ENCODE results near the gene SCGB1C1. TPM values are rescaled to one million over a fixed set of nuclear protein-coding genes. Genes with fewer than 3 reads are reported as not detected.

SCGB1C1 gene
- total RNA-seq, 1 experiment from 2014 or later = not detected

GRCh38 chr11:224424-224823 is 31.5 kb downstream of the SCGB1C1 start:
- ChIA-PET POLR2A (no interaction called here), RAD21 (ENCODE audit: low non-redundant PET in 1 of 2, low total read pairs in 2 of 2, uncharacterized antibody in 2 of 2, unreplicated experiment in 2 of 2) (no interaction called here), CTCF (no interaction called here)
- Histone ChIP-seq H3K9me3 (ENCODE audit: control insufficient read depth in 1 of 2, insufficient read depth in 1 of 2, low read depth in 1 of 2, low read length in 2 of 2) (no peaks in the 10 kb centered on the region), H3K36me3 (ENCODE audit: control insufficient read depth in 1 of 2, insufficient read depth in 2 of 2, low read length in 2 of 2) (no peaks in the 10 kb centered on the region), H3K4me1 (ENCODE audit: control insufficient read depth in 1 of 2, insufficient read depth in 2 of 2, low read length in 2 of 2) (no peaks in the 10 kb centered on the region), H3K27ac (ENCODE audit: low read depth, low read length) (no peak overlapping the region), H3K4me2 (ENCODE audit: low read length) (no peak overlapping the region), H3K27me3 (ENCODE audit: insufficient read depth, low read length) (no peaks in the 10 kb centered on the region), H4K20me1 (ENCODE audit: insufficient read depth) (no peaks in the 10 kb centered on the region), H2AFZ (ENCODE audit: low read depth, low read length, poor library complexity, severe bottlenecking) (no peak overlapping the region), H3K79me2 (ENCODE audit: insufficient read depth, low read length) (no peaks in the 10 kb centered on the region), H3K4me3 (replicated peaks in 1 of 2; ENCODE audit: low read depth in 1 of 2, low read length in 2 of 2) (no peak overlapping the region), H3K9ac (ENCODE audit: low read length) (no peak overlapping the region), H3K9me2 (ENCODE audit: insufficient read depth) (no peaks in the 10 kb centered on the region)
- ATAC-seq = no peak
- TF ChIP-seq POLR2AphosphoS5 (IDR thresholded peaks at IDR 0.05; ENCODE audit: low read depth, low read length) (no peak), EGR1 (IDR thresholded peaks at IDR 0.05; ENCODE audit: low read depth) (no peak), CBX3 (IDR thresholded peaks at IDR 0.05; ENCODE audit: low read depth) (no peak), ELF1 (IDR thresholded peaks at IDR 0.05; ENCODE audit: borderline replicate concordance, low read depth) (no peak), TCF7L2 (IDR thresholded peaks at IDR 0.05; ENCODE audit: borderline replicate concordance, extremely low read depth, insufficient read depth, insufficient read length) (no peak)
- TF ChIP-seq, protein P1, sequence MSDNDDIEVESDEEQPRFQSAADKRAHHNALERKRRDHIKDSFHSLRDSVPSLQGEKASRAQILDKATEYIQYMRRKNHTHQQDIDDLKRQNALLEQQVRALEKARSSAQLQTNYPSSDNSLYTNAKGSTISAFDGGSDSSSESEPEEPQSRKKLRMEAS (IDR thresholded peaks at IDR 0.05) = no peak
- intact Hi-C loops (cut with micrococcal nuclease) = no loop called here
- no TSS peak for BruUV-seq (replicated peaks)
- DNase-seq (ENCODE audit: low read depth, low spot score) = no peak

DNA sequence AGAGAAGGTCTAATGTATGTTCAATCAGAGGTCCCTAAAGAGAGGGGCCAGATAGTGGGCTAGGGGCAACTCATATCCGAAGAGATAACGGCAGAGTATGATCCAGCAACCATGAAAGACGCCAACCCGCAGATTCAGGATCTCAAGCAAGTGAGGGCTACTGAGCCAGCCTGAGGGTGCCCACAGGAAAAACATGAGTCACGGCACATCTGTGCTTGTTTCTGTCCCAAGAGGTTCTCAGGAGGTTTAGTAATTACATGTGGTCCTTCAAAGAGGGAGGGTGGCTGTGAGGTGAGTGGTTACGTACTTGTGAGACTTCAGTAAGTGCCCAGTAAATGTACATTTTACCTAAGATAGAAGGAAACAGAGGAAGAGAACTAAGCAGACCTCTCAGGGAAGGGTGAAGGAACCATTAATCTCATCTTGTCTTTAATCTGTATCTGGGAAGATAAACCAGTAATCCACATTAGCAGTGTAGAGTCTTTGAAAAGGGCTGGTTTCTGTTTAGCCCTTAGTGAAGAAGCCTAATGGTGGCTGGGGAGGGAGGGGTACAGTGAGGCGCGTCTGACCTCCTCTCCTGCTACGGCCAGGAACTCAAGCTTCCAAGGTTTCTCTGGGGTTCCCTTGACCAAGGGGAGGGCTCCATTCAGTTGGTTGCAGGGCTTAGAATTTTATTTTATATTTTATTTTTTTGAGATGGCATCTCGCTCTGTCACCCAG is 33.0 kb downstream of the SCGB1C1 start:
- RAD21 ChIA-PET (ENCODE audit: low non-redundant PET in 1 of 2, low total read pairs in 2 of 2, uncharacterized antibody in 2 of 2, unreplicated experiment in 2 of 2) = no interaction called here
- ATAC-seq (no peak), DNase-seq (ENCODE audit: low read depth, low spot score) (no peak)
- Histone ChIP-seq H3K9me2 (ENCODE audit: insufficient read depth) (no peaks in the 10 kb centered on the region), H3K36me3 (ENCODE audit: control insufficient read depth in 1 of 2, insufficient read depth in 2 of 2, low read length in 2 of 2) (no peaks in the 10 kb centered on the region), H2AFZ (ENCODE audit: low read depth, low read length, poor library complexity, severe bottlenecking) (no peak overlapping the region), H3K4me2 (ENCODE audit: low read length) (no peak overlapping the region), H3K9ac (ENCODE audit: low read length) (no peak overlapping the region), H3K4me1 (ENCODE audit: control insufficient read depth in 1 of 2, insufficient read depth in 2 of 2, low read length in 2 of 2) (no peaks in the 10 kb centered on the region), H3K27ac (ENCODE audit: low read depth, low read length) (no peak overlapping the region), H3K9me3 (ENCODE audit: control insufficient read depth in 1 of 2, insufficient read depth in 1 of 2, low read depth in 1 of 2, low read length in 2 of 2) (no peaks in the 10 kb centered on the region), H4K20me1 (ENCODE audit: insufficient read depth) (no peaks in the 10 kb centered on the region), H3K4me3 (replicated peaks in 1 of 2; ENCODE audit: low read depth in 1 of 2, low read length in 2 of 2) (no peak overlapping the region), H3K79me2 (ENCODE audit: insufficient read depth, low read length) (no peaks in the 10 kb centered on the region), H3K27me3 (ENCODE audit: insufficient read depth, low read length) (no peaks in the 10 kb centered on the region)
- no TSS peak for BruUV-seq (replicated peaks)
- TF ChIP-seq ZNF274 (IDR thresholded peaks at IDR 0.05; ENCODE audit: low read depth, low read length) (no peak), POLR2A (IDR thresholded peaks at IDR 0.05; ENCODE audit: borderline replicate concordance, extremely low read depth, insufficient read depth, insufficient read length) (no peak), RAD21 (IDR thresholded peaks at IDR 0.05; ENCODE audit: low read depth) (no peak), TCF7L2 (IDR thresholded peaks at IDR 0.05; ENCODE audit: borderline replicate concordance, extremely low read depth, insufficient read depth, insufficient read length) (no peak), YY1 (IDR thresholded peaks at IDR 0.05; ENCODE audit: extremely low read depth, insufficient replicate concordance, low read depth, low read length) (no peak)
- TF ChIP-seq, protein P2, sequence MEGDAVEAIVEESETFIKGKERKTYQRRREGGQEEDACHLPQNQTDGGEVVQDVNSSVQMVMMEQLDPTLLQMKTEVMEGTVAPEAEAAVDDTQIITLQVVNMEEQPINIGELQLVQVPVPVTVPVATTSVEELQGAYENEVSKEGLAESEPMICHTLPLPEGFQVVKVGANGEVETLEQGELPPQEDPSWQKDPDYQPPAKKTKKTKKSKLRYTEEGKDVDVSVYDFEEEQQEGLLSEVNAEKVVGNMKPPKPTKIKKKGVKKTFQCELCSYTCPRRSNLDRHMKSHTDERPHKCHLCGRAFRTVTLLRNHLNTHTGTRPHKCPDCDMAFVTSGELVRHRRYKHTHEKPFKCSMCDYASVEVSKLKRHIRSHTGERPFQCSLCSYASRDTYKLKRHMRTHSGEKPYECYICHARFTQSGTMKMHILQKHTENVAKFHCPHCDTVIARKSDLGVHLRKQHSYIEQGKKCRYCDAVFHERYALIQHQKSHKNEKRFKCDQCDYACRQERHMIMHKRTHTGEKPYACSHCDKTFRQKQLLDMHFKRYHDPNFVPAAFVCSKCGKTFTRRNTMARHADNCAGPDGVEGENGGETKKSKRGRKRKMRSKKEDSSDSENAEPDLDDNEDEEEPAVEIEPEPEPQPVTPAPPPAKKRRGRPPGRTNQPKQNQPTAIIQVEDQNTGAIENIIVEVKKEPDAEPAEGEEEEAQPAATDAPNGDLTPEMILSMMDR (IDR thresholded peaks at IDR 0.05 in 2 of 3, conservative IDR thresholded peaks at IDR 0.05 in 1 of 3; ENCODE audit: borderline replicate concordance in 1 of 3, insufficient read depth in 1 of 3, low read depth in 2 of 3, low read length in 2 of 3) = no peak
- TF ChIP-seq, protein P1 (IDR thresholded peaks at IDR 0.05) = no peak
- intact Hi-C loops (cut with micrococcal nuclease) = no loop called here
- CTCF ChIA-PET = no interaction called here
- POLR2A ChIA-PET = no interaction called here
